ENCODE measurements around the gene KRT77. TPM values are rescaled to one million over a fixed set of nuclear protein-coding genes. Genes with fewer than 3 reads are reported as not detected.

KRT77 gene
- total RNA-seq, 3 donors from 2014 or later (not counting 1 experiment from before 2014, with no cell fraction given): not detected

GRCh38 chr12:52730793-52731192, 27.5 kb upstream of the KRT77 start:
- WGBS (ENCODE audit: insufficient coverage): 46% methylated on average over 2 of the region's 2 CpGs
- intact Hi-C loops (cut with micrococcal nuclease): no loop called here
- Histone ChIP-seq H3K27me3 (ENCODE audit: control insufficient read depth, insufficient read depth, low read length) (no peaks in the 10 kb centered on the region), H3K4me3 (ENCODE audit: low read length) (no peak overlapping the region), H3K36me3 (ENCODE audit: control insufficient read depth, insufficient read depth, low read length) (no peaks in the 10 kb centered on the region), H3K9me3 (ENCODE audit: control insufficient read depth, insufficient read depth, low read length) (no peaks in the 10 kb centered on the region), H3K4me1 (ENCODE audit: control insufficient read depth, insufficient read depth, low read length) (no peaks in the 10 kb centered on the region), H3K27ac (ENCODE audit: low read length) (no peak overlapping the region)
- no peaks in the 10 kb centered on the region for H3K4me1 Mint-ChIP-seq
- no peak for TF ChIP-seq CTCF (IDR thresholded peaks at IDR 0.05)
- no peaks in the 10 kb centered on the region for H3K9me3 Mint-ChIP-seq
- H3K27me3 Mint-ChIP-seq (ENCODE audit: low read depth in 2 of 2): peaks cover 20 to 33% of the 10 kb centered on the region in 2 donors
- ATAC-seq (no peak), DNase-seq (no peak)
- H3K27ac Mint-ChIP-seq: no peak overlapping the region
- H3K4me3 Mint-ChIP-seq: no peak overlapping the region
- no peaks in the 10 kb centered on the region for H3K36me3 Mint-ChIP-seq

GRCh38 chr12:52730383-52730782, 27.1 kb upstream of the KRT77 start:
- no peak overlapping the region for H3K4me3 Mint-ChIP-seq
- no peaks in the 10 kb centered on the region for H3K4me1 Mint-ChIP-seq
- no peaks in the 10 kb centered on the region for H3K36me3 Mint-ChIP-seq
- Histone ChIP-seq H3K36me3 (ENCODE audit: control insufficient read depth, insufficient read depth, low read length) (no peaks in the 10 kb centered on the region), H3K4me1 (ENCODE audit: control insufficient read depth, insufficient read depth, low read length) (no peaks in the 10 kb centered on the region), H3K27ac (ENCODE audit: low read length) (no peak overlapping the region), H3K27me3 (ENCODE audit: control insufficient read depth, insufficient read depth, low read length) (no peaks in the 10 kb centered on the region), H3K4me3 (ENCODE audit: low read length) (no peak overlapping the region), H3K9me3 (ENCODE audit: control insufficient read depth, insufficient read depth, low read length) (no peaks in the 10 kb centered on the region)
- H3K27ac Mint-ChIP-seq: no peak overlapping the region
- H3K9me3 Mint-ChIP-seq: no peaks in the 10 kb centered on the region
- DNase-seq (no peak), ATAC-seq (no peak)
- H3K27me3 Mint-ChIP-seq (ENCODE audit: low read depth in 2 of 2): peaks cover 20 to 33% of the 10 kb centered on the region in 2 donors
- WGBS (ENCODE audit: insufficient coverage): 89% methylated on average over 13 of the region's 13 CpGs
- intact Hi-C loops (cut with micrococcal nuclease): no loop called here
- TF ChIP-seq CTCF (IDR thresholded peaks at IDR 0.05): no peak

- H3K36me3 ChIP-seq (ENCODE audit: control insufficient read depth, insufficient read depth, low read length): no peaks in the 10 kb centered on the region
- 87% methylated on average over 10 of the region's 10 CpGs for WGBS (ENCODE audit: insufficient coverage)
- DNase-seq (no peak), ATAC-seq (no peak)
- no peaks in the 10 kb centered on the region for H3K4me1 ChIP-seq (ENCODE audit: control insufficient read depth, insufficient read depth, low read length)
- no peaks in the 10 kb centered on the region for H3K9me3 ChIP-seq (ENCODE audit: control insufficient read depth, insufficient read depth, low read length)
- Mint-ChIP-seq H3K9me3 (no peaks in the 10 kb centered on the region), H3K36me3 (no peaks in the 10 kb centered on the region), H3K27ac (no peak overlapping the region), H3K27me3 (ENCODE audit: low read depth in 2 of 2) (peaks cover 20 to 28% of the 10 kb centered on the region in 2 donors), H3K4me1 (no peaks in the 10 kb centered on the region), H3K4me3 (no peak overlapping the region)
- H3K4me3 ChIP-seq (ENCODE audit: low read length): no peak overlapping the region
- no peaks in the 10 kb centered on the region for H3K27me3 ChIP-seq (ENCODE audit: control insufficient read depth, insufficient read depth, low read length)
- intact Hi-C loops (cut with micrococcal nuclease): no loop called here
- H3K27ac ChIP-seq (ENCODE audit: low read length): no peak overlapping the region
- TF ChIP-seq CTCF (IDR thresholded peaks at IDR 0.05): no peak
These were observed 25.8 kb upstream of the KRT77 start for GRCh38 chr12:52729147-52729546.

- H3K27ac ChIP-seq (ENCODE audit: low read length): no peak overlapping the region
- H3K4me3 ChIP-seq (ENCODE audit: low read length): no peak overlapping the region
- Mint-ChIP-seq H3K9me3 (no peaks in the 10 kb centered on the region), H3K36me3 (no peaks in the 10 kb centered on the region), H3K27me3 (ENCODE audit: low read depth in 2 of 2) (peaks cover 20 to 23% of the 10 kb centered on the region in 2 donors), H3K27ac (no peak overlapping the region), H3K4me1 (no peaks in the 10 kb centered on the region), H3K4me3 (no peak overlapping the region)
- no peaks in the 10 kb centered on the region for H3K4me1 ChIP-seq (ENCODE audit: control insufficient read depth, insufficient read depth, low read length)
- H3K27me3 ChIP-seq (ENCODE audit: control insufficient read depth, insufficient read depth, low read length): no peaks in the 10 kb centered on the region
- intact Hi-C loops (cut with micrococcal nuclease): no loop called here
- H3K36me3 ChIP-seq (ENCODE audit: control insufficient read depth, insufficient read depth, low read length): no peaks in the 10 kb centered on the region
- H3K9me3 ChIP-seq (ENCODE audit: control insufficient read depth, insufficient read depth, low read length): no peaks in the 10 kb centered on the region
- no peak for DNase-seq
- no peak for ATAC-seq
- TF ChIP-seq CTCF (IDR thresholded peaks at IDR 0.05): no peak
- 90% methylated on average over 2 of the region's 2 CpGs for WGBS (ENCODE audit: insufficient coverage)
These were observed 25.1 kb upstream of the KRT77 start for GRCh38 chr12:52728374-52728773.

All from natural killer cell (primary cell).